ENCODE results near the gene UBD.

UBD gene

GRCh38 chr6:29558439-29559079 is 973 bp downstream of the UBD start:
- DNase-seq = no peak

- no peak for DNase-seq
These were observed 2.2 kb downstream of the UBD start for GRCh38 chr6:29557320-29557719.

DNA sequence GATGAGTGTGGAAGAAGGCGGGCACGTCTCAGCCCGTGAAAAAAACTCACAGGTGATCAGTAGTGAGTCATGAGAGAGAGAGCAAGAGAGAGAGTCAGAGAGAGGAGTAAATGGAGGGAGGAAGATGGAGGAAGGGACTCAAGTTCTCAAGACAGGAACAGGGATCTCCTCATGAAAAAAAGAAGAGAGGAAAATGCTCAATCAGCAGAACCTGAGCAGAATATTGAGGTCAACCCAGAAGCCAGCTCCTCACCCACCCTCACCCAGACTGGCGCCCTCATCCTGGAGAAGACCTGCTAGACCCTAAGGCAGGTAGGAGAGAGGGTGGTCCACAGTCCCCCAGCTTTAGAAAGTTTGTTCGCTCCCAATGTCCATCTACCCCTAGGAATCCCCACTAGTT is 4.8 kb downstream of the UBD start:
- DNase-seq = no peak

GRCh38 chr6:29553268-29554057 is 6.1 kb downstream of the UBD start:
- no peak for DNase-seq

DNA sequence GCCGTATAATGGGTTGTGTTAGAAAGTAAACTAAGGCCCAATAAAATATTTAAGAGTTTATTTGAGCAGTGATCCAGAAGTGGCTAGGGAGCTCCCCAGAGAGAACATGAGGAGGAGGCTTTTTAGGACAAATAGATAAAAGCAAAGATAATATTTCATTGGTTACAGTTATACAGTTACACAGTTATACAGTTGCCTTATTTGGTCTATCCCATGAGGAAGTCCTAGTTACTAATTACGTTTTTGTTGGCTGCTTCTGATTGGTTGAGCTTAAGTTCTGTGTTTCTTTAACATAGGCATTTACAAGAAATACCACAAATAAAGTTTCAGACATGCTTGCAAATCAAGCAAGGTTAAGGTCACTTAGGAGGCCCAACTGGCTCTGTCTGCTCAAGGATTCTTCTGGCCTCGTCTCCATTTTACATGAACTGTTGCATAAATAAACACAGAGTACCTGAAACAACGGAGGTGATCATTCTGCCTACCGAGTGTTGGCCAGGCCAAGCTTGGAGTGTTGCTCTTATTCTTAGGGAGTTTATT is 7.0 kb downstream of the UBD start:
- DNase-seq = no peak

GRCh38 chr6:29547573-29547972 is 12.0 kb downstream of the UBD start:
- no peak for DNase-seq

GRCh38 chr6:29537714-29538403 is 21.7 kb downstream of the UBD start:
- DNase-seq = no peak

GRCh38 chr6:29532320-29532951 is 27.1 kb downstream of the UBD start:
- no peak for DNase-seq

DNA sequence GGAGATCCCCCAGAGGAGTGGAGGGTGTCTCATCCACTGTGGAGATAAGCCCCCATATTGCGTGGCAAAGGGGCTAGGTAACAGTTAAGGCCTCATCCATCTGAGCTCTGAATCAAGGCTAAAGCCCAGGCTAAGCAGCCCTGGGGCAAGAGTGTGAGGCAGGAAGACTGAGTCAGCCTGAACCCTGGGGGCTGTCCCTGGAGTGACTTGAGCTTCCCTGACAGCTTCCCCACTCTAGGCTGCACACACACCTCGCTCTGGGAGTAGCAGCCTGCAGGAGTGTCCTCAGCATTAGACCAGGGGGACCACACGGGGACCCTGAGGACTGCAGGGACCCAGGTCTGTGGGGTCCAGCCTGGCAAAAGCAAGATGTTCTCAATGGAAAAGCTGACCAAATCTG is 27.9 kb downstream of the UBD start:
- DNase-seq = no peak

DNA sequence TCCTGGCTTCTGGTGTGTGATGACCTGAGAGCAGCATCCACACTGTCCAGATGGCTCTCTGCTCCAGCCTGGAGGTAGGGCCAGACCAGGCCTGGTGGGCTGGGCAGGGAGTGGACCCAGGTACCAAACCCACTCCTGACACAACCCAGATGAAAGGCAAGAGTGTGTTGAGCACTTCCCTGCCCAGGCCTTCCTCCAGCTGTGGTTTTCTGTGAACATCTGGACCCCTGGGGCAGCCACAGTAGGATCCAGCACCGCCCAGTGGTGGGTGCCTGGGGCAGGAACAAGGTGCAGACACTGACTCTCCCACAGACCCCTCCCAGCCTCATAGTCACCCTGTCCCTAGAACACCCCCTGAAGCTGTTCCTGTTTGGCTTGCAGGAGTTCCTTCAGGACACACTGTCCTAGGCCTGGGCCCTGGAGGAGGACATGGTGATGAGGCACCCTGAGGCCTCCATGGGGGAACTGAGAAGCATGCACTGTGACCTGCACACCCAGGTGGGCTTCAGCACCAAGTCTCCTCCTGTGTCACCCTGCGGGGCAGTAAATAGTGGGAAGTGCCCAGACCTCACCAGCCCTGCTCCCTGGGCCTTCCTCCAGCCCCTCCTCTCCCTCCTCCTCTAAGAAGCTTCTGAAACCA is 28.7 kb downstream of the UBD start:
- DNase-seq = no peak

GRCh38 chr6:29529956-29530355 is 29.6 kb downstream of the UBD start:
- no peak for DNase-seq

DNA sequence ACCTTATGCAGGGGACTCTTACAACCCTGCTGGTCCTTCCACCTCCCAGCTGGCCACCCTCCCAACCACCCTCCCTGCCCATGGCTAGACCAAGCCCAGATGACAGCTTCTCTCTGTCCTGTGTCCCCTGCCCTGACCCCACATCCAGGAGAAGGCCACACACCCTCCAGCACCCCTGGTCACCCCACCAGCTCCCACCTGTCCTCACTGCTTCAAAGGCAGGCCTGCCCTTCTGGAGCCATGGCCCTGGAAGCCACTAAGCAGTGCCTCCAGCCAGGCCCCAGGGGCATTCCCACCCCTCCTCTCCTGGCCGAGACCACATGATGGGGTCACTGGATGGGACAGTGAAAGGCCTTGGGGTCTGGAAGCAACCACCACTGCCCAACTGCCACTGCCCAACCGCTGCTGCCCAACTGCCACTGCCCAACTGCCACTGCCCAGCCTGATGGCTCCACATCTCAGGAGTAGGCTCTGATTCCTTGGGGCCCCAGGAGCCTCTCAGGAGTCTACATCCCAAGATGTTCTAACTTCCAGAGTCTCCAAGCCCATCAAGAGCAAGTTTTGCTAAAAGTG is 30.5 kb downstream of the UBD start:
- DNase-seq = no peak

DNA sequence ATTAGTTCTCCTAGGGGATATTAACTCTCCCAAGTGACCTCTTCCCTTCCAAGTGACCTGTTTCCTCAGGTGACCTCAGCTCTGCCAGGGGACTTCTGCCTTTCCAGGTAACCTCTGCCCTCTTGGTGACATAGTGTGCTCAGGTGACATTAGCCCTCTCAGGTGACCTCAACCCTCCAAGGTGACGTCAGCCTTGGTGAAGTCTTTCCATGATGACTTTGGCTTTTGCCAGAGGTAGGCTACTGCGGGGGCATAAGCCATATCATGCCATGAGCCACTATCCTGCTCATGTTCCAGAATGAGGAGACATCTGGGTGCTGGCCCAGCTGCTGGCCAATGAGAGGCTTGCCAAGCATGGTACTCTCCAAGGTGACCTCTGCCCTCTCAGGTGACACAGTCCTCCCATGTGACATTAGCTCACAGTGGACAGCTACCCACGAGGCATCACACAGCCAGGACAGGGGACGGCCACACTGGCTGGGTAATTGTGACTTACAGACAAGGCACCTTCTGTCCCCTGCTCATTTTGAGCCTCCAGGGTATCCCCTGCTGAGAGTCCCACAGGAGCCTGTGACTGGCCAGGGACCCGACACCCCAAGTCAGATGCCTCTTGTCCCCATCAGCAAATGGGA is 31.1 kb downstream of the UBD start:
- no peak for DNase-seq

DNA sequence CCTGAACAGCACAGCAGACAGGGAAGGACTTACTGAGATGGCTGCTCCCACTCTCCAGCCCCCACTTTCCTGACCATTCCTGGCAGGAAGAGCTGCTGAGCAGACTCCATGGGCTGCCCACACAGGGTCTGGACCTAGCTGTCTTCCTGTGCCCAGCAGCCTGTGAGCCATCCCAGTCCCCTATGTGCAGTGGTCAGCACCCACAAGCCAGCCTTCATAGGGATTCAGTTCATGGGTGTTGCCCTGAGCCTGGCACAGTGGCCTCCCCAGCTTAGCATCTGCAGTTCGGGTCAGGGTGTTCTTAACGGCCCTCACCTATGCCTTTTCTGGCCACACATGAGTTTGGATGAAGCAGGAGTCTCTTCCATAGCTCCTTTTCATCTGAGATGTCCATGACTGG is 32.0 kb downstream of the UBD start:
- DNase-seq = no peak

GRCh38 chr6:29527126-29527525 is 32.4 kb downstream of the UBD start:
- DNase-seq = no peak

- DNase-seq = no peak
These were observed 34.3 kb downstream of the UBD start for GRCh38 chr6:29525311-29525639.

GRCh38 chr6:29524444-29525310 is 34.9 kb downstream of the UBD start:
- no peak for DNase-seq

GRCh38 chr6:29524044-29524443 is 35.5 kb downstream of the UBD start:
- DNase-seq = no peak

DNA sequence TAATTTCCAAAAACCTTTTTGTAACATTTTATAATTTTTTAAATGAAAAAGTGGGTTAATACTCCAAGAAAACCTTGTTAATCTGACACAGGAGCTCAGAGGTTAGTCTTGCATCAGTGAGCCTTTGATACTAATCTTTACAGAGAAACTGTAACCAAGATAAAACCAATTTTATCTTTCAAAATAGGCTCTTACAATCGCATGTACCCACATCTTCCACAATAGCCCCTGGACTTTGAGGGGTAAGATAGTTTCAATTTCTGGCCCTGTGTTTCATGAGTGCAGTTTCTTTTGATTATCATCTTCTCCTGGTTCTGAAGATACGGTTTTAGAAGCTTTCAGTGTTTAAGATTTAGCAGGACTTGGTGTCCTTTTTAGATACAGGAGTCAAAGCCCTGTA is 37.3 kb downstream of the UBD start:
- DNase-seq = no peak

DNA sequence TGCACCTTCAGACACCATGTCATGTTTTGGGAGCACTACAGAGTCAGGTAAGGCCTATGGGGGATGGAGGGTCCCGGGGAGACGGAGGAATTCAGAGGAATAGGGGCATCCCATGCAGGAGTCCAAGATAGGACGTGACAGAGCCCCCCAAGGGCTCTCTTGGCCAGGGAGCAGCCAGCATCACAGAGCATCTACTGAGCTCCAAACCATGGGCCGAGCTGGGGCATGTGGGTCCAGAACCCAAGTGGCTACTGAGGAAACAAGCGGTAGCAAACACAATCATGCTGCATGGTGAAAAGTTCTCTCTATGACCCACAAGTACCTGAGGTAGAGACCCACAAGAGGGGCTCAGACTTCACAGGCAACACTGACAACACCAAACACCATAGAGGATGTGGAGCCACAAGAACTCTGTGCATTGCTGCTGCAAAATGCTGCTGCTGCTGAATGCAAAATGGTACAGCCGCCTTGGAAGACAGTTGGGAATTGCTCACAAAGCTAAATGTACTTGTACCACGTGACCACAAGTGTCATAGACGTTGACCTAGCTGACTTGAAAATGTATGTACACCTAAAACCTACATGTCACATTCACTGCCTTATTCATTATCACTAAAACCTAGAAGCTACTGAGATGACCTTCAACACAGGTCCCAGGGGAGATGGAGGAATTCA is 38.4 kb downstream of the UBD start:
- DNase-seq = no peak

DNA sequence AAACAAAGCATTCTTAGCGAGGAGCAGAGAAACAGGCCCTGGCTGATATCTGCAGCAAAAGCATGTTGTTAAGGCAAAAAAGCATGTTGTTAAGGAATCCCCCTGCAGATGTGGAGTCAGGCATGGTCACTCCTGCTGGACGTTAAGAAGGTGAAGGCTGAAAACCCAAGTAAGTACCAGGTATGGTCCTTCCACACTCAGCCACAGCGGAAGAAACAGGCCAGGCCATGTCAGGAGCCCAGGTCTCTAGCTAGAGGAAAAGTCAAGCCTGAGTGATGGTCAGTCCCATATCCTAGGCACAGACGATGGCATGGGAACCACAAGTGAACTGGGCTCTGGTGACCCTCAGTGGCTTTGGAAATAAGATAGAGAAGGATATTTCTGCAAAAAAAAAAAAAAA is 39.3 kb downstream of the UBD start:
- DNase-seq = no peak
